ENCODE measurements around the gene CAMKK2. TPM values are rescaled to one million over a fixed set of nuclear protein-coding genes. Genes with fewer than 3 reads are reported as not detected.

Gene CAMKK2
- total and polyA plus RNA-seq, 8 donors, result 9.3 to 26.7 (median 13.0) TPM

- FAIRE-seq (no peak), DNase-seq (peak in 1 of 6 donors; percentile 31), ATAC-seq (no peak)
- intact Hi-C loops (cut with DNase I), result no loop called here
- TF ChIP-seq, protein P1, sequence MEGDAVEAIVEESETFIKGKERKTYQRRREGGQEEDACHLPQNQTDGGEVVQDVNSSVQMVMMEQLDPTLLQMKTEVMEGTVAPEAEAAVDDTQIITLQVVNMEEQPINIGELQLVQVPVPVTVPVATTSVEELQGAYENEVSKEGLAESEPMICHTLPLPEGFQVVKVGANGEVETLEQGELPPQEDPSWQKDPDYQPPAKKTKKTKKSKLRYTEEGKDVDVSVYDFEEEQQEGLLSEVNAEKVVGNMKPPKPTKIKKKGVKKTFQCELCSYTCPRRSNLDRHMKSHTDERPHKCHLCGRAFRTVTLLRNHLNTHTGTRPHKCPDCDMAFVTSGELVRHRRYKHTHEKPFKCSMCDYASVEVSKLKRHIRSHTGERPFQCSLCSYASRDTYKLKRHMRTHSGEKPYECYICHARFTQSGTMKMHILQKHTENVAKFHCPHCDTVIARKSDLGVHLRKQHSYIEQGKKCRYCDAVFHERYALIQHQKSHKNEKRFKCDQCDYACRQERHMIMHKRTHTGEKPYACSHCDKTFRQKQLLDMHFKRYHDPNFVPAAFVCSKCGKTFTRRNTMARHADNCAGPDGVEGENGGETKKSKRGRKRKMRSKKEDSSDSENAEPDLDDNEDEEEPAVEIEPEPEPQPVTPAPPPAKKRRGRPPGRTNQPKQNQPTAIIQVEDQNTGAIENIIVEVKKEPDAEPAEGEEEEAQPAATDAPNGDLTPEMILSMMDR (IDR thresholded peaks at IDR 0.05), result no peak
- Histone ChIP-seq H3K9me3 (no peaks in the 10 kb centered on the region), H3K27ac (no peak overlapping the region), H3K36me3 (no peaks in the 10 kb centered on the region), H3K4me1 (no peaks in the 10 kb centered on the region), H3K27me3 (no peaks in the 10 kb centered on the region), H3K4me3 (no peak overlapping the region)
- 74 to 76% methylated on average over 9 of the region's 9 CpGs for WGBS, 2 donors
Observed at GRCh38 chr12:121288986-121289385, 7.5 kb downstream of the CAMKK2 start.

- H3K36me3 ChIP-seq, result no peaks in the 10 kb centered on the region
- 68 to 73% methylated on average over 10 of the region's 10 CpGs for WGBS, 2 donors
- peak in 1 of 6 donors; percentile 25 for DNase-seq
- H3K4me3 ChIP-seq, result no peak overlapping the region
- intact Hi-C loops (cut with DNase I), result no loop called here
- H3K27me3 ChIP-seq, result no peaks in the 10 kb centered on the region
- FAIRE-seq, result no peak
- H3K27ac ChIP-seq, result no peak overlapping the region
- ATAC-seq, result no peak
- no peaks in the 10 kb centered on the region for H3K4me1 ChIP-seq
- TF ChIP-seq, protein P1 (IDR thresholded peaks at IDR 0.05), result no peak
- no peaks in the 10 kb centered on the region for H3K9me3 ChIP-seq
Observed at GRCh38 chr12:121288158-121288845, 8.2 kb downstream of the CAMKK2 start.

GRCh38 chr12:121287267-121287954, 9.1 kb downstream of the CAMKK2 start:
- Histone ChIP-seq H3K9me3 (no peaks in the 10 kb centered on the region), H3K4me1 (no peaks in the 10 kb centered on the region), H3K36me3 (no peaks in the 10 kb centered on the region), H3K27me3 (no peaks in the 10 kb centered on the region), H3K4me3 (no peak overlapping the region), H3K27ac (no peak overlapping the region)
- FAIRE-seq (no peak), DNase-seq (no peak), ATAC-seq (no peak)
- intact Hi-C loops (cut with DNase I), result no loop called here
- WGBS, 2 donors, result 90 to 93% methylated on average over 10 of the region's 10 CpGs
- TF ChIP-seq, protein P1 (IDR thresholded peaks at IDR 0.05), result no peak

- no peak overlapping the region for H3K4me3 ChIP-seq
- no peaks in the 10 kb centered on the region for H3K4me1 ChIP-seq
- WGBS, 2 donors, result 98 to 100% methylated on average over 1 of the region's 1 CpG
- no peaks in the 10 kb centered on the region for H3K9me3 ChIP-seq
- no peak overlapping the region for H3K27ac ChIP-seq
- no peak for ATAC-seq
- DNase-seq, result no peak
- intact Hi-C loops (cut with DNase I), result no loop called here
- no peaks in the 10 kb centered on the region for H3K36me3 ChIP-seq
- H3K27me3 ChIP-seq, result no peaks in the 10 kb centered on the region
- FAIRE-seq, result no peak
- TF ChIP-seq, protein P1 (IDR thresholded peaks at IDR 0.05), result no peak
Observed at GRCh38 chr12:121285856-121286255, 10.7 kb downstream of the CAMKK2 start.
